Measurements from ENCODE around the gene VEGFC. TPM values are rescaled to one million over a fixed set of nuclear protein-coding genes. Genes with fewer than 3 reads are reported as not detected.

The VEGFC gene, protein sequence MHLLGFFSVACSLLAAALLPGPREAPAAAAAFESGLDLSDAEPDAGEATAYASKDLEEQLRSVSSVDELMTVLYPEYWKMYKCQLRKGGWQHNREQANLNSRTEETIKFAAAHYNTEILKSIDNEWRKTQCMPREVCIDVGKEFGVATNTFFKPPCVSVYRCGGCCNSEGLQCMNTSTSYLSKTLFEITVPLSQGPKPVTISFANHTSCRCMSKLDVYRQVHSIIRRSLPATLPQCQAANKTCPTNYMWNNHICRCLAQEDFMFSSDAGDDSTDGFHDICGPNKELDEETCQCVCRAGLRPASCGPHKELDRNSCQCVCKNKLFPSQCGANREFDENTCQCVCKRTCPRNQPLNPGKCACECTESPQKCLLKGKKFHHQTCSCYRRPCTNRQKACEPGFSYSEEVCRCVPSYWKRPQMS
- total RNA-seq: 10 to 100 TPM in 3 of 4 donors, 1 to 10 TPM in 1; 3.8 to 31.5 (median 14.6) TPM

DNA sequence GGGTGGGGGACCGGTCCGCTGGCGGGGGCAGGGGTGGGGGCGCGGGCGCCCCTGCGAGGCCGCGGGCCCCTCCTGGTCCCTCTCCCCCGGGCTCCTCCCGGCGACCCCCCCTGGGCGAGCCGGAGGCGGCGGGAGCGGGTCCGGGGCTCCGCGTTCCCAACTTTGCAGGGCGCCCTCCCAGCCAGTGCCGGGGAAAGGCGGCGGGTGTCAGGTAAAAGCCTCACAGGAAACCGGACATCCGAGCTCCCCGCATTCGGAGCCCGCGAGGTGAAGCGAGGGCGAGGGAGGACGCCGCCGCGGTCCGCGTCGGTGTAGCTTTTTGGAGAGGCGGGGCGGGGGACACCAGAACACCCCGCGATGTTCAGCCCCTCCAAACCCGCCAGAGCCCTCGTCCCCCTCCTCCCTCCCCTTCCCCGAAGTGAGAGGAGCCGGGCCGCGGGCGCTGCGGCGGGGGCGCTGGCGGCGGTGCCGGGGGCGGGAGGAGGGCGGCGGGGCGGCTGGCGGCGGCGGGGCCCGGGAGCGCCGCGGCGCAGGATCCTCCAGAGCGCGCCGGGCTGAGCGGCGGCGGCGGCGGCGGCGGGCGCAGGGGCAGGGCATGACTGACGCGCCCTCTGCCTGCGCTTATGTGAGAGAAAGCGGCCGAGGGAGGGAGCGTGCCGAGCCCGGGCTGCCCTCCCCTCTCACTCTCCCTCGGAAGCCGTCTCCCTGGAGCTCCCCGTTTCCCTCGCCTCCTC, at the start of gene VEGFC:
VEGFC (minus strand) TSS at position 597 of the 734 bp plus-strand sequence. CDS start 611 bp downstream, outside the sequence.
- H3K27ac ChIP-seq: peak within 1 kb of the TSS; percentile 71 to 78
- peak; percentile 55 to 57 for DNase-seq
- intact Hi-C loops (cut with DNase I; ENCODE audit: low total_unique reads): no loop called here

DNA sequence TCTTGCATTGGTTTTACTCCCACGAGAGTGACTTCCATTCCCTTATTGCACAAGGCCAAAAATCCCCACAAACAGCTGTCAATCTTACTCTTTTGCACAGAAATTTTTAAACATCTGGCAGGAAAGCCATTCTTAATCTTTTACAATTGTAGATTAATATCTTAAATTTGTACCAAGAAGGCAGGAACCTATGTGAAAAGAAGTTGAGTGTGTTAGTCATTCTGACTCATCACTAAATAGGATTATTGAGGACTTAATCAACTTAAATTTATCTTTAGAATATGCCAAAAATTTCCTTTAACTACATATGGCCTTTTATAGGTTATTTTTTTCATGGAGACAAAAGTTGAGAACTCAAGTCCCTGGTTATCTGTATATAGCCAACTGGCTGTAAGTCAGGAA, 49.0 kb upstream of the VEGFC start:
- H3K4me3 ChIP-seq: no peak overlapping the region
- no peak for TF ChIP-seq POLR2A (IDR thresholded peaks at IDR 0.05)
- TF ChIP-seq, protein P1, sequence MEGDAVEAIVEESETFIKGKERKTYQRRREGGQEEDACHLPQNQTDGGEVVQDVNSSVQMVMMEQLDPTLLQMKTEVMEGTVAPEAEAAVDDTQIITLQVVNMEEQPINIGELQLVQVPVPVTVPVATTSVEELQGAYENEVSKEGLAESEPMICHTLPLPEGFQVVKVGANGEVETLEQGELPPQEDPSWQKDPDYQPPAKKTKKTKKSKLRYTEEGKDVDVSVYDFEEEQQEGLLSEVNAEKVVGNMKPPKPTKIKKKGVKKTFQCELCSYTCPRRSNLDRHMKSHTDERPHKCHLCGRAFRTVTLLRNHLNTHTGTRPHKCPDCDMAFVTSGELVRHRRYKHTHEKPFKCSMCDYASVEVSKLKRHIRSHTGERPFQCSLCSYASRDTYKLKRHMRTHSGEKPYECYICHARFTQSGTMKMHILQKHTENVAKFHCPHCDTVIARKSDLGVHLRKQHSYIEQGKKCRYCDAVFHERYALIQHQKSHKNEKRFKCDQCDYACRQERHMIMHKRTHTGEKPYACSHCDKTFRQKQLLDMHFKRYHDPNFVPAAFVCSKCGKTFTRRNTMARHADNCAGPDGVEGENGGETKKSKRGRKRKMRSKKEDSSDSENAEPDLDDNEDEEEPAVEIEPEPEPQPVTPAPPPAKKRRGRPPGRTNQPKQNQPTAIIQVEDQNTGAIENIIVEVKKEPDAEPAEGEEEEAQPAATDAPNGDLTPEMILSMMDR (IDR thresholded peaks at IDR 0.05): no peak
- no peaks in the 10 kb centered on the region for H3K36me3 ChIP-seq
- H3K27ac ChIP-seq: no peak overlapping the region
- no peaks in the 10 kb centered on the region for H3K9me3 ChIP-seq
- no peaks in the 10 kb centered on the region for H3K4me1 ChIP-seq
- intact Hi-C loops (cut with DNase I; ENCODE audit: low total_unique reads): no loop called here
- no peak for DNase-seq
- no peaks in the 10 kb centered on the region for H3K27me3 ChIP-seq

More for the DNA sequence above, at the start of gene VEGFC:
- Histone ChIP-seq H3K4me1 (no peaks in the 10 kb centered on the region), H3K4me3 (peak within 1 kb of the TSS; percentile 48 to 70), H3K36me3 (no peaks in the 10 kb centered on the region), H3K9me3 (no peaks in the 10 kb centered on the region), H3K27me3 (no peaks in the 10 kb centered on the region)
- no peak for TF ChIP-seq POLR2A (IDR thresholded peaks at IDR 0.05)
- TF ChIP-seq, protein P1 (IDR thresholded peaks at IDR 0.05): peak in 2 of 4 experiments; percentile 12 to 30

DNA sequence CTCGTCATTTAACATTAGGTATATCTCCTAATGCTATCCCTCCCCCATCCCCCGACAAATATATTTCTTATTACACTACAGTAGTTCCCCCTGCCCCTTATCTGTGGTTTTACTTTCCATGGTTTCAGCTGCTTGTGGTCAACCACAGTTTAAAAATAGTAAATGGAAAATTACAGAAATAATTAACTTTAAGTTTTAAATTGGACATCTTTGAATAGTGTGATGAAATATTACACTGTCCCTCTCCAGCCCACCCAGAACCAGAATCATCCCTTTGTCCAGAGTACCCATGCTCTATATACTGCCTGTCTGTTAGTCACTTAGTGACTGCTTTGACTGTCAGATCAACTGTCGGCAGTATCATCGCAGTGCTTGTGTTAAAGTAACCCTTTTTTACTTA, 47.4 kb upstream of the VEGFC start:
- DNase-seq: no peak
- Histone ChIP-seq H3K9me3 (no peaks in the 10 kb centered on the region), H3K27ac (no peak overlapping the region), H3K4me1 (no peaks in the 10 kb centered on the region), H3K27me3 (no peaks in the 10 kb centered on the region), H3K36me3 (no peaks in the 10 kb centered on the region), H3K4me3 (no peak overlapping the region)
- no peak for TF ChIP-seq POLR2A (IDR thresholded peaks at IDR 0.05)
- TF ChIP-seq, protein P1 (IDR thresholded peaks at IDR 0.05): no peak
- intact Hi-C loops (cut with DNase I; ENCODE audit: low total_unique reads): no loop called here

DNA sequence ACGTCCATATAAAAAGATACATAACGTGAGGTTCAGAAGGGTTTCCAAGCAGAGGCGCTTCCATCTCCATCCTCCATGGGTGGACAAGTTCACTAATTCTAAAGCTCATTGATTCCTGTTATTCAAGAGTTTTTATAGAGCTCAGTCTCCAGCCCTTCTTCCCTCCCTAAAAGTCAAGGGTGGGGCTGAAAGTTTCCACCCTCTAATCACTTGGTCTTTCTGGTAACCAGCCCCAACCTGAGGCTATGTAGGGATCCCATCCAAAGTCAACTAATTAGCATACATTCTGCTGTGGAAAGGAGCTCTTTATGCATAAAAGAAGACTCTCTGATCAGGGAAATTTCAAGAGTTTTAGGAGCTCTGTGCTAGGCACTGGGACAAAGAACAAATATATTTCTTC, 46.9 kb upstream of the VEGFC start:
- no peak overlapping the region for H3K27ac ChIP-seq

More for the DNA sequence above, 46.9 kb upstream of the VEGFC start:
- no peak for TF ChIP-seq POLR2A (IDR thresholded peaks at IDR 0.05)
- TF ChIP-seq, protein P1 (IDR thresholded peaks at IDR 0.05): no peak
- no peak for DNase-seq
- intact Hi-C loops (cut with DNase I; ENCODE audit: low total_unique reads): no loop called here
- H3K27me3 ChIP-seq: no peaks in the 10 kb centered on the region
- H3K9me3 ChIP-seq: no peaks in the 10 kb centered on the region
- no peaks in the 10 kb centered on the region for H3K4me1 ChIP-seq
- H3K4me3 ChIP-seq: no peak overlapping the region
- no peaks in the 10 kb centered on the region for H3K36me3 ChIP-seq

Measured in uterus (tissue), 4 donors.